Left ventricle myocardium inferior (tissue), 1 donor: ENCODE measurements around the gene CLASP2. TPM values are rescaled to one million over a fixed set of nuclear protein-coding genes. Genes with fewer than 3 reads are reported as not detected.
"Not testable (repeated sequence)": the region's sequence is repeated elsewhere in the genome, so short reads cannot be mapped to it uniquely, and the experiment has no call there.

ENCODE experiments used
- DNase-seq: peaks from one replicate; pipeline ENCODE4 v3.0.0-alpha.2; 2020
- H3K27ac ChIP-seq: fragments of 200-600 bp; replicated peaks from 2 replicates; pipeline ENCODE4 v1.8.0; 2021
- H3K27me3 ChIP-seq: fragments of 200-600 bp; 2 replicates; pipeline ENCODE4 v1.8.0; 2021; ENCODE audit warnings: low read depth
- H3K36me3 ChIP-seq: fragments of 200-600 bp; 2 replicates; pipeline ENCODE4 v1.8.0; 2021
- H3K4me1 ChIP-seq: fragments of 200-600 bp; 2 replicates; pipeline ENCODE4 v1.8.0; 2021
- H3K4me3 ChIP-seq: fragments of 200-600 bp; 2 replicates; pipeline ENCODE4 v1.8.0; 2021; ENCODE audit warnings: mild to moderate bottlenecking, moderate library complexity
- H3K9me3 ChIP-seq: fragments of 200-600 bp; replicated peaks from 2 replicates; pipeline ENCODE4 v1.8.0; 2021
- CTCF ChIP-seq: fragments of 200-600 bp; IDR thresholded peaks from 2 replicates; pipeline ENCODE4 v1.8.0; 2021; ENCODE audit warnings: antibody characterized with exemption, mild to moderate bottlenecking, borderline replicate concordance
- intact Hi-C: fragments of 100-400 bp; cut with micrococcal nuclease; formaldehyde crosslinking; loops from one replicate; pipeline ENCODE4 v1.11.0; 2022
- long read RNA-seq: library from polyadenylated mRNA; unstranded; transcript quantifications from one replicate; pipeline ENCODE4 v2.0.0, GENCODE V29; 2021
- total RNA-seq: library from RNA; stranded (reverse); fragmentation: NEBNext Ultra II Directional; extraction: Animal tissue kit (Norgen Biotek cat#: 25700); gene quantifications from one replicate; pipeline ENCODE4 v1.2.1, GENCODE V29; 2021
- donor health status: DM: no; HTN: yes; CAD: no; lungs with severe emphysema.

The CLASP2 gene
- total RNA-seq, result 75.0 TPM
- long read RNA-seq, partial matches to known transcripts, result 12 of 60 reads
- long read RNA-seq, other reads (novel, unspliced or antisense), result 48 of 60 reads

GRCh38 chr3:33717866-33718594 lies at the start of gene CLASP2:
CLASP2 (minus strand) TSS chr3:33718254; CDS start chr3:33718002, 252 bp downstream.
- peak; percentile 89 for DNase-seq
- Histone ChIP-seq H3K36me3 (no peaks in the 10 kb centered on the region), H3K4me1 (peaks cover 48% of the 10 kb centered on the region), H3K27me3 (no peaks in the 10 kb centered on the region), H3K9me3 (no peaks in the 10 kb centered on the region), H3K27ac (peak within 1 kb of the TSS; percentile 97), H3K4me3 (peak within 1 kb of the TSS; percentile 85)
- intact Hi-C loops, result loop anchor here (10.0 kb wide), 1 partner anchor 63 kb away; no protein-coding TSS in a partner anchor
- no peak for TF ChIP-seq CTCF

GRCh38 chr3:33758864-33759263 lies 40.8 kb upstream of the CLASP2 start:
- no peaks in the 10 kb centered on the region for H3K27me3 ChIP-seq
- peaks cover 14% of the 10 kb centered on the region for H3K9me3 ChIP-seq
- TF ChIP-seq CTCF, result no peak
- intact Hi-C loops, result no loop called here
- H3K36me3 ChIP-seq, result no peaks in the 10 kb centered on the region
- H3K4me3 ChIP-seq, result no peak overlapping the region
- no peak overlapping the region for H3K27ac ChIP-seq
- DNase-seq, result no peak
- H3K4me1 ChIP-seq, result no peaks in the 10 kb centered on the region

GRCh38 chr3:33758281-33758680 lies 40.2 kb upstream of the CLASP2 start:
- no peaks in the 10 kb centered on the region for H3K4me1 ChIP-seq
- no peaks in the 10 kb centered on the region for H3K36me3 ChIP-seq
- intact Hi-C loops, result no loop called here
- H3K9me3 ChIP-seq, result peaks cover 14% of the 10 kb centered on the region
- H3K4me3 ChIP-seq, result no peak overlapping the region
- no peak for DNase-seq
- TF ChIP-seq CTCF, result no peak
- no peak overlapping the region for H3K27ac ChIP-seq
- no peaks in the 10 kb centered on the region for H3K27me3 ChIP-seq

- H3K36me3 ChIP-seq, H3K4me3 ChIP-seq, H3K27me3 ChIP-seq, DNase-seq, intact Hi-C loops, H3K27ac ChIP-seq, H3K4me1 ChIP-seq: not testable (repeated sequence)
- H3K9me3 ChIP-seq, result peaks cover 14% of the 10 kb centered on the region
Measured at GRCh38 chr3:33754391-33754790, 36.3 kb upstream of the CLASP2 start.

- H3K4me3 ChIP-seq, result no peak overlapping the region
- H3K9me3 ChIP-seq, result peaks cover 14% of the 10 kb centered on the region
- no peak overlapping the region for H3K27ac ChIP-seq
- no peaks in the 10 kb centered on the region for H3K36me3 ChIP-seq
- no peak for TF ChIP-seq CTCF
- H3K4me1 ChIP-seq, result no peaks in the 10 kb centered on the region
- no peaks in the 10 kb centered on the region for H3K27me3 ChIP-seq
- DNase-seq, result no peak
- intact Hi-C loops, result no loop called here
Measured at GRCh38 chr3:33751336-33751735, 33.3 kb upstream of the CLASP2 start.

GRCh38 chr3:33750211-33750548 lies 32.1 kb upstream of the CLASP2 start:
- Histone ChIP-seq H3K36me3 (no peaks in the 10 kb centered on the region), H3K4me1 (no peaks in the 10 kb centered on the region), H3K27ac (no peak overlapping the region), H3K4me3 (no peak overlapping the region), H3K9me3 (peaks cover 12% of the 10 kb centered on the region), H3K27me3 (no peaks in the 10 kb centered on the region)
- no peak for TF ChIP-seq CTCF
- DNase-seq, result no peak
- intact Hi-C loops, result no loop called here
